GM12878 (cell line): ENCODE results near the gene SH2D2A. TPM values are rescaled to one million over a fixed set of nuclear protein-coding genes. Genes with fewer than 3 reads are reported as not detected.

ENCODE experiments used
- ATAC-seq: fragments of 200-7000 bp; cut with Tn5 transposase; 3 replicates; pipeline ENCODE4 v1.9.1; 2020; ENCODE audit warnings: mild to moderate bottlenecking, moderate library complexity
- BruUV-seq: library from RNA; stranded (reverse); fragments of 400-500 nt; replicated peaks from 2 replicates; lab custom pipeline; 2021; lab: Mats Ljungman, UMichigan
- CTCF ChIA-PET: fragments of 300-600 bp; sonication (Branson Sonifier 250); formaldehyde crosslinking; extraction: SDS; loops from one replicate; lab custom pipeline; 2021; ENCODE audit warnings: inconsistent platforms; lab: Yijun Ruan, JAX
- POLR2A ChIA-PET: fragments of 350-600 bp; formaldehyde crosslinking; extraction: SDS; loops from one replicate; lab custom pipeline; 2021; ENCODE audit warnings: inconsistent platforms; lab: Charles Lee
- RAD21 ChIA-PET: fragments of 300-600 bp; sonication (Branson Sonifier 250); formaldehyde crosslinking; loops from one replicate; lab custom pipeline; 2023; ENCODE audit warnings: antibody characterized with exemption; ENCODE audit not compliant: unreplicated experiment; lab: Charles Lee
- SMC1A ChIA-PET: fragments of 300-600 bp; sonication (Branson Sonifier 250); formaldehyde crosslinking; loops from one replicate; lab custom pipeline; 2023; ENCODE audit not compliant: unreplicated experiment, uncharacterized antibody; lab: Charles Lee
- DNase-seq: peaks from one replicate; pipeline ENCODE4 v3.0.0-alpha.2; 2011; ENCODE audit warnings: low read depth, low spot score
- FAIRE-seq: peaks from 3 replicates; lab custom pipeline; 2011; peaks lifted over from hg19 to GRCh38; lab: Jason Lieb, UNC
- H2AFZ ChIP-seq: 2 replicates; pipeline ENCODE4 v1.6.0; 2011; ENCODE audit warnings: low read depth, low read length, control low read depth; ENCODE audit not compliant: control insufficient read depth
- H3K27ac ChIP-seq: 2 replicates; pipeline ENCODE4 v1.5.1; 2011; ENCODE audit warnings: control low read depth; ENCODE audit not compliant: control insufficient read depth, insufficient read depth
- H3K27me3 ChIP-seq, 2 experiments: replicated peaks in 1 of 2; 2 replicates each; pipeline versions ENCODE4 v1.6.0 to v1.6.1; 2011; ENCODE audit warnings: low read length in 1 of 2; ENCODE audit not compliant: control insufficient read depth in 2 of 2, insufficient read depth in 2 of 2
- H3K36me3 ChIP-seq, 2 experiments: 2 replicates each; pipeline ENCODE4 v1.5.1; 2011; ENCODE audit warnings: low read length in 1 of 2; ENCODE audit not compliant: control insufficient read depth in 2 of 2, insufficient read depth in 2 of 2
- H3K4me1 ChIP-seq: 2 replicates; pipeline ENCODE4 v1.6.1; 2011; ENCODE audit warnings: mild to moderate bottlenecking, low read length, moderate library complexity, mixed read lengths; ENCODE audit not compliant: control insufficient read depth, insufficient read depth
- H3K4me2 ChIP-seq: 2 replicates; pipeline ENCODE4 v1.6.0; 2011; ENCODE audit warnings: control low read depth; ENCODE audit not compliant: control insufficient read depth, insufficient read depth
- H3K4me3 ChIP-seq: fragments of 200-600 bp; sonication (generic); 2 replicates; pipeline ENCODE4 v1.5.1; 2016
- H3K79me2 ChIP-seq: 2 replicates; pipeline ENCODE4 v1.6.0; 2011; ENCODE audit warnings: low read length; ENCODE audit not compliant: control insufficient read depth, insufficient read depth
- H3K9ac ChIP-seq: 2 replicates; pipeline ENCODE4 v1.8.0; 2011; ENCODE audit warnings: low read length, control low read depth, mixed read lengths; ENCODE audit not compliant: control insufficient read depth, insufficient read depth
- H3K9me3 ChIP-seq: replicated peaks from 3 replicates; pipeline ENCODE4 v1.5.1; 2011; ENCODE audit warnings: mild to moderate bottlenecking, low read length; ENCODE audit not compliant: control insufficient read depth, insufficient read depth
- H4K20me1 ChIP-seq: 2 replicates; pipeline ENCODE4 v1.6.0; 2011; ENCODE audit not compliant: control insufficient read depth, insufficient read depth
- ATF7 ChIP-seq: fragments of 450-650 bp; IDR thresholded peaks from 2 replicates; pipeline ENCODE4 v1.6.1; 2016; ENCODE audit warnings: low read depth, mild to moderate bottlenecking
- BRCA1 ChIP-seq: IDR thresholded peaks from 2 replicates; pipeline ENCODE4 v1.6.1; 2011; ENCODE audit warnings: low read depth, low read length, improper control_type of control experiment
- CTCF ChIP-seq, 3 experiments: IDR thresholded peaks in 2 of 3; conservative IDR thresholded peaks in 1 of 3; 2 replicates each; pipeline ENCODE4 v1.5.1; 2011; ENCODE audit warnings: low read depth in 3 of 3, low read length in 3 of 3, mild to moderate bottlenecking in 3 of 3, control low read depth in 2 of 3, moderate library complexity in 2 of 3, inconsistent platforms in 1 of 3, mixed read lengths in 1 of 3; ENCODE audit not compliant: control insufficient read depth in 2 of 3, insufficient read depth in 1 of 3; ENCODE audit errors: extremely low read depth in 1 of 3
- DPF2 ChIP-seq: fragments of 450-650 bp; IDR thresholded peaks from 2 replicates; pipeline ENCODE4 v1.6.1; 2017; ENCODE audit warnings: mild to moderate bottlenecking
- IRF4 ChIP-seq: IDR thresholded peaks from 2 replicates; pipeline ENCODE4 v1.6.1; 2011; ENCODE audit warnings: low read depth, low read length
- MTA2 ChIP-seq: fragments of 450-650 bp; IDR thresholded peaks from 2 replicates; pipeline ENCODE4 v1.6.1; 2016; ENCODE audit warnings: low read depth, mild to moderate bottlenecking, moderate library complexity
- MYC ChIP-seq: IDR thresholded peaks from 2 replicates; pipeline ENCODE4 v1.6.1; 2011; ENCODE audit warnings: mild to moderate bottlenecking, low read length, moderate library complexity, inconsistent platforms; ENCODE audit not compliant: insufficient read depth, insufficient replicate concordance, insufficient read length, severe bottlenecking
- REST ChIP-seq: IDR thresholded peaks from 2 replicates; pipeline ENCODE4 v1.6.1; 2012; ENCODE audit warnings: mild to moderate bottlenecking, low read depth, low read length
- WGBS: methylation state at CpG from one replicate; pipeline ENCODE4 v1.1.6; 2016; ENCODE audit warnings: low lambda C conversion rate; ENCODE audit not compliant: insufficient replicate concordance, insufficient coverage; ENCODE audit errors: missing lambda C conversion rate; 5-methylcytosine and 5-hydroxymethylcytosine counted together
- in situ Hi-C: fragments of 300-500 bp; cut with MboI; formaldehyde crosslinking; loops from 9 replicates; pipeline ENCODE4 v1.14.3; 2018; ENCODE audit warnings: mixed read lengths
- intact Hi-C: fragments of 100-400 bp; cut with micrococcal nuclease; formaldehyde crosslinking; loops from one replicate; pipeline ENCODE4 v1.14.2; 2022; ENCODE audit not compliant: unreplicated experiment
- polyA plus RNA-seq, 11 experiments: library from polyadenylated mRNA; depleted of rRNA in 4 of 11; unstranded in 6 of 11; stranded (reverse) in 5 of 11; fragments of >200 nt; fragmentation: Nextera tagmentation in 4 of 11; fragmentation: Illumina TruSeq in 1 of 11; extraction: Ambion mirVana in 4 of 11; extraction: Trizol in 1 of 11; gene quantifications; 1 replicate in 1 of 11; 2 replicates in 10 of 11; pipeline versions ENCODE4 v1.2.1 to v1.2.3, GENCODE V29; 2011 to 2016; ENCODE audit warnings: inconsistent platforms in 2 of 11, missing spikeins in 2 of 11, low read depth in 1 of 11
- total RNA-seq, 4 experiments: library from RNA; depleted of rRNA in 3 of 4; stranded (reverse); fragments of >200 nt in 3 of 4; fragmentation: Illumina TruSeq in 1 of 4; extraction: Trizol in 1 of 4; gene quantifications; 2 replicates each; pipeline versions ENCODE4 v1.2.1 to v1.2.3, GENCODE V29; 2013 to 2021
- TF ChIP-seq, protein P1 (sequence below): fragments of 150-350 bp; IDR thresholded peaks from 2 replicates; pipeline ENCODE4 v1.6.1; 2014; ENCODE audit warnings: mild to moderate bottlenecking, low read depth, low read length

SH2D2A gene
- total and polyA plus RNA-seq, 10 of the 15 experiments (the other 5 are each of a cell fraction or from before 2014, with no cell fraction given) = 0.72 to 15.9 (median 7.0) TPM

GRCh38 chr1:156760796-156761104, 55.9 kb downstream of the SH2D2A start:
- no peak for TF ChIP-seq ATF7
- TF ChIP-seq, all 136 proteins: peak for 0
- Histone ChIP-seq H3K79me2 (no peaks in the 10 kb centered on the region), H3K4me2 (no peak overlapping the region), H3K4me3 (no peak overlapping the region), H3K9ac (no peak overlapping the region), H3K4me1 (no peaks in the 10 kb centered on the region), H2AFZ (no peak overlapping the region), H3K27ac (no peak overlapping the region), H4K20me1 (no peaks in the 10 kb centered on the region), H3K36me3 (no peaks in the 10 kb centered on the region), H3K27me3 (no peaks in the 10 kb centered on the region), H3K9me3 (no peaks in the 10 kb centered on the region)
- ChIA-PET SMC1A (interaction anchor here (0.6 to 1.3 kb wide), 2 partner anchors 9 to 31 kb away, joined by 3 to 4 read pairs; no protein-coding TSS in a partner anchor), RAD21 (no interaction called here), CTCF (interaction anchor here (1.2 kb wide), 1 partner anchor 35 kb away, joined by 4 read pairs; no protein-coding TSS in a partner anchor), POLR2A (no interaction called here)
- DNase-seq = no peak
- intact Hi-C loops = no loop called here
- in situ Hi-C loops = no loop called here
- ATAC-seq = no peak
- FAIRE-seq = no peak
- BruUV-seq = no TSS peak
- 80% methylated on average over 4 of the region's 4 CpGs for WGBS

GRCh38 chr1:156760092-156760795, 56.4 kb downstream of the SH2D2A start:
- ChIA-PET POLR2A (no interaction called here), CTCF (interaction anchor here (1.2 kb wide), 1 partner anchor 34 kb away, joined by 4 read pairs; no protein-coding TSS in a partner anchor), RAD21 (no interaction called here), SMC1A (interaction anchor here (0.6 to 1.3 kb wide), 2 partner anchors 8 to 32 kb away, joined by 3 to 4 read pairs; no protein-coding TSS in a partner anchor)
- in situ Hi-C loops = no loop called here
- no peak for TF ChIP-seq MYC
- no peak for TF ChIP-seq REST
- TF ChIP-seq DPF2 = no peak
- no peak for TF ChIP-seq IRF4
- TF ChIP-seq MTA2 = no peak
- TF ChIP-seq BRCA1 = no peak
- TF ChIP-seq, protein P1, sequence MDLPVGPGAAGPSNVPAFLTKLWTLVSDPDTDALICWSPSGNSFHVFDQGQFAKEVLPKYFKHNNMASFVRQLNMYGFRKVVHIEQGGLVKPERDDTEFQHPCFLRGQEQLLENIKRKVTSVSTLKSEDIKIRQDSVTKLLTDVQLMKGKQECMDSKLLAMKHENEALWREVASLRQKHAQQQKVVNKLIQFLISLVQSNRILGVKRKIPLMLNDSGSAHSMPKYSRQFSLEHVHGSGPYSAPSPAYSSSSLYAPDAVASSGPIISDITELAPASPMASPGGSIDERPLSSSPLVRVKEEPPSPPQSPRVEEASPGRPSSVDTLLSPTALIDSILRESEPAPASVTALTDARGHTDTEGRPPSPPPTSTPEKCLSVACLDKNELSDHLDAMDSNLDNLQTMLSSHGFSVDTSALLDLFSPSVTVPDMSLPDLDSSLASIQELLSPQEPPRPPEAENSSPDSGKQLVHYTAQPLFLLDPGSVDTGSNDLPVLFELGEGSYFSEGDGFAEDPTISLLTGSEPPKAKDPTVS = no peak
- TF ChIP-seq CTCF (IDR thresholded peaks at IDR 0.05 in 2 of 3, conservative IDR thresholded peaks at IDR 0.05 in 1 of 3; ENCODE audit: control insufficient read depth in 2 of 3, extremely low read depth in 1 of 3, insufficient read depth in 1 of 3, low read depth in 3 of 3, low read length in 3 of 3) = no peak
- peaks cover 5% of the 10 kb centered on the region; the same call in 1 of the 2 replicates for H3K4me1 ChIP-seq
- BruUV-seq = no TSS peak
- no peak overlapping the region for H2AFZ ChIP-seq
- ATAC-seq = no peak
- intact Hi-C loops = no loop called here
- H3K4me2 ChIP-seq = no peak overlapping the region
- no peak for DNase-seq
- H3K9ac ChIP-seq = no peak overlapping the region
- FAIRE-seq = no peak
- no peak overlapping the region for H3K27ac ChIP-seq
- no peaks in the 10 kb centered on the region for H3K27me3 ChIP-seq
- H3K9me3 ChIP-seq = no peaks in the 10 kb centered on the region
- 56% methylated on average over 6 of the region's 6 CpGs for WGBS
- H4K20me1 ChIP-seq = no peaks in the 10 kb centered on the region
- no peaks in the 10 kb centered on the region for H3K79me2 ChIP-seq
- H3K36me3 ChIP-seq = no peaks in the 10 kb centered on the region
- no peak overlapping the region for H3K4me3 ChIP-seq
